HG03095 (cell line): ENCODE data around the gene SLC47A2.
"Not testable (repeated sequence)": the region's sequence is repeated elsewhere in the genome, so short reads cannot be mapped to it uniquely, and the experiment has no call there.

Source experiments
- ATAC-seq: cut with Tn5 transposase; IDR thresholded peaks from one replicate; pipeline ENCODE4 v1.9.1; 2021; ENCODE audit warnings: moderate library complexity; ENCODE audit not compliant: unreplicated experiment

The SLC47A2 gene

GRCh38 chr17:19716108-19717030 lies at the start of gene SLC47A2:
SLC47A2 (minus strand) TSS chr17:19716584; CDS start chr17:19716555, 29 bp downstream.
- no peak for ATAC-seq

GRCh38 chr17:19766016-19766415 lies 49.6 kb upstream of the SLC47A2 start:
- no peak for ATAC-seq

- not testable (repeated sequence) for ATAC-seq
Observed at GRCh38 chr17:19763991-19764390, 47.6 kb upstream of the SLC47A2 start.

GRCh38 chr17:19763416-19763815 lies 47.0 kb upstream of the SLC47A2 start:
- no peak for ATAC-seq

GRCh38 chr17:19762515-19762961 lies 46.2 kb upstream of the SLC47A2 start:
- no peak for ATAC-seq

GRCh38 chr17:19760746-19761145 lies 44.4 kb upstream of the SLC47A2 start:
- ATAC-seq: no peak

- ATAC-seq: no peak
Observed at GRCh38 chr17:19759568-19760549, 43.5 kb upstream of the SLC47A2 start.

- no peak for ATAC-seq
Observed at GRCh38 chr17:19757536-19758180, 41.3 kb upstream of the SLC47A2 start.

- no peak for ATAC-seq
Observed at GRCh38 chr17:19756546-19756945, 40.2 kb upstream of the SLC47A2 start.

GRCh38 chr17:19755821-19756510 lies 39.6 kb upstream of the SLC47A2 start:
- ATAC-seq: no peak

GRCh38 chr17:19755392-19755791 lies 39.0 kb upstream of the SLC47A2 start:
- ATAC-seq: no peak

GRCh38 chr17:19753661-19754463 lies 37.5 kb upstream of the SLC47A2 start:
- ATAC-seq: no peak

- no peak for ATAC-seq
Observed at GRCh38 chr17:19753051-19753509, 36.7 kb upstream of the SLC47A2 start.

GRCh38 chr17:19752216-19753050 lies 36.0 kb upstream of the SLC47A2 start:
- ATAC-seq: no peak

- ATAC-seq: no peak
Observed at GRCh38 chr17:19750835-19751234, 34.5 kb upstream of the SLC47A2 start.

- ATAC-seq: no peak
Observed at GRCh38 chr17:19750020-19750572, 33.7 kb upstream of the SLC47A2 start.

GRCh38 chr17:19748807-19749193 lies 32.4 kb upstream of the SLC47A2 start:
- ATAC-seq: no peak
